Keratinocyte (primary cell): Measurements from ENCODE around the gene SPATA31C1.
"Not testable (repeated sequence)": the region's sequence is repeated elsewhere in the genome, so short reads cannot be mapped to it uniquely, and the experiment has no call there.

Experiments
- EZH2 ChIP-seq: IDR thresholded peaks from one replicate; pipeline ENCODE4 v1.6.1; 2012; ENCODE audit warnings: inconsistent platforms, mild to moderate bottlenecking, low read length, moderate library complexity
- TF ChIP-seq, protein P1 (sequence below), 3 experiments: IDR thresholded peaks in 1 of 3; conservative IDR thresholded peaks in 1 of 3; optimal IDR thresholded peaks in 1 of 3; 2 replicates in 2 of 3; 3 replicates in 1 of 3; pipeline versions ENCODE3 to v1.5.1; 2011; ENCODE audit warnings: low read length in 3 of 3, mild to moderate bottlenecking in 3 of 3, moderate library complexity in 2 of 3, control low read depth in 1 of 3, inconsistent platforms in 1 of 3; ENCODE audit not compliant: insufficient read depth in 2 of 3; ENCODE audit errors: extremely low read depth in 1 of 3

DNA sequence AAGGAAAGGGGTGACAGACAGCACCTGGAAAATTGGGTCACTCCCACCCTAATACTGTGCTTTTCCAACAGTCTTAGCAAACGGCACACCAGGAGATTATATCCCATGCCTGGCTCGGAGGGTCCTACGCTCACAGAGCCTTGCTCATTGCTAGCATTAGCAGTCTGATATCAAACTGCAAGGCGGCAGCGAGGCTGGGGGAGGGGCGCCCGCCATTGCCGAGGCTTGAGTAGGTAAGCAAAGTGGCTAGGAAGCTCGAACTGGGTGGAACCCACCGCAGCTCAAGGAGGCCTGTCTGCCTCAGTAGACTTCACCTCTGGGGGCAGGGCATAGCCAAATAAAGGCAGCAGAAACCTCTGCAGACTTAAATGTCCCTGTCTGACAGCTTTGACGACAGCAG lies 15.4 kb upstream of the SPATA31C1 start:
- TF ChIP-seq, protein P1, sequence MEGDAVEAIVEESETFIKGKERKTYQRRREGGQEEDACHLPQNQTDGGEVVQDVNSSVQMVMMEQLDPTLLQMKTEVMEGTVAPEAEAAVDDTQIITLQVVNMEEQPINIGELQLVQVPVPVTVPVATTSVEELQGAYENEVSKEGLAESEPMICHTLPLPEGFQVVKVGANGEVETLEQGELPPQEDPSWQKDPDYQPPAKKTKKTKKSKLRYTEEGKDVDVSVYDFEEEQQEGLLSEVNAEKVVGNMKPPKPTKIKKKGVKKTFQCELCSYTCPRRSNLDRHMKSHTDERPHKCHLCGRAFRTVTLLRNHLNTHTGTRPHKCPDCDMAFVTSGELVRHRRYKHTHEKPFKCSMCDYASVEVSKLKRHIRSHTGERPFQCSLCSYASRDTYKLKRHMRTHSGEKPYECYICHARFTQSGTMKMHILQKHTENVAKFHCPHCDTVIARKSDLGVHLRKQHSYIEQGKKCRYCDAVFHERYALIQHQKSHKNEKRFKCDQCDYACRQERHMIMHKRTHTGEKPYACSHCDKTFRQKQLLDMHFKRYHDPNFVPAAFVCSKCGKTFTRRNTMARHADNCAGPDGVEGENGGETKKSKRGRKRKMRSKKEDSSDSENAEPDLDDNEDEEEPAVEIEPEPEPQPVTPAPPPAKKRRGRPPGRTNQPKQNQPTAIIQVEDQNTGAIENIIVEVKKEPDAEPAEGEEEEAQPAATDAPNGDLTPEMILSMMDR (optimal IDR thresholded peaks at IDR 0.05 in 1 of 3, IDR thresholded peaks at IDR 0.05 in 1 of 3, conservative IDR thresholded peaks at IDR 0.05 in 1 of 3; ENCODE audit: extremely low read depth in 1 of 3, insufficient read depth in 2 of 3, low read length in 3 of 3), result not testable (repeated sequence)
- not testable (repeated sequence) for TF ChIP-seq EZH2
